ENCODE data around the gene HRG.

The HRG gene

DNA sequence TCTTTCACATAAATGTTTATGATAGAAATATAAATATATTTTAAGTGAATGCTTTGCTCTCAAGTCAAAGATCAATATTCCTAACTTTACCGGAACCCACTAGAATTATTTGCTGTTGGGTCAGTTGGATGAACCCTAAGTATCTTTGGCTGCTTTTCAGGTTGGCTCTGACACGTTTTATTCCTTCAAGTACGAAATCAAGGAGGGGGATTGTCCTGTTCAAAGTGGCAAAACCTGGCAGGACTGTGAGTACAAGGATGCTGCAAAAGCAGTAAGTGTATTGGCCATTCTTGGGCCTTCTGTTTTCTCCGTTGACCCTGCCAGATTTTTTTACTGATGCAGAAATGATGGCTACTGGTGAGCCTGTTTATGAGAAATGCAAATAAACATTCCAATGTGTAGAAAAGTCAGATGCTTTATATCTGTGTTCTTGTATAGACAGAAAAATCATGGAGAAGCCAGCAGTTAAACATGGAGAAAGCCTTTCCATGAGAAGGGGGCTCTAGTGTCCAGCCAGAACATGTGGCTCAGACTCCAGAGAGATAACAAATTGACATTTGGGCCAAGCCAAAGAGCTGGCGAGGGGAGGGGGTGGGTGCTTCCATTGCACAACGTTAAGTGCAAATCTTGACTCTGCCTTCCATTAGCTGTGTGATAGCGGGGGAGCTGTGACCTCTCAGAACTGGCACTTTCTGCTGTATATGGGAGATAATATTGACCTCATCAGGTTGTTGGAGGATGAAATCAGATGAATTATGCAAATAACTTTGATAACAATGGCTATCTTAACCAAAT, 54.3 kb downstream of the HRG start:
- no peak overlapping the region for H3K4me2 ChIP-seq (ENCODE audit: low read depth, low read length, poor library complexity, severe bottlenecking)

DNA sequence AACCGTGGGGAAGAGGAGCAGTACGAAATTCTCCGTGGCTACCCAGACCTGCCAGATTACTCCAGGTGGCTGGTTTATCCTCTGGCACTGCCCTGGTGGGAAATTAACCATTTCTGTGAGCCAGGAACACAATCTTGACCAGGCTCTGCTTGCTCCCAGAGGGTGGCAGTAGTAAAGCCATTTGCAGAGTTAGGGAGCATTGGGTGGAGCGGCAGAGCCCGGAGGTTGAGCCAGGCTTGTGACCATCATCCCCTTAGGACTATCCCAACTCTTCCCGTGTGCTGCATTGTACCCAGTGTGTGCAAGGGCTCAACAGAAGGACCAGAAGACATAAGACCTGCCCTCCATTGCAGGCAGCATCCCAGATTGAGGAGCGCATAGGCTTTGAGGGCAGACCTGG, 56.6 kb downstream of the HRG start:
- H4K20me1 ChIP-seq (ENCODE audit: insufficient read depth, low read length, poor library complexity, severe bottlenecking): peaks cover 2% of the 10 kb centered on the region
- no peak overlapping the region for H3K4me3 ChIP-seq (ENCODE audit: low read length, poor library complexity, severe bottlenecking)
- no peak overlapping the region for H2AFZ ChIP-seq (ENCODE audit: low read length)
- H3K9me3 ChIP-seq (ENCODE audit: insufficient read depth, low read depth, low read length): no peaks in the 10 kb centered on the region
- no peak overlapping the region for H3K4me2 ChIP-seq (ENCODE audit: low read depth, low read length, poor library complexity, severe bottlenecking)
- no peaks in the 10 kb centered on the region for H3K27me3 ChIP-seq (ENCODE audit: insufficient read depth, low read length, poor library complexity, severe bottlenecking)
- H3K36me3 ChIP-seq (ENCODE audit: insufficient read depth, low read length): no peaks in the 10 kb centered on the region
- H3F3A ChIP-seq (ENCODE audit: low read depth): no peaks in the 10 kb centered on the region
- H3K4me1 ChIP-seq (ENCODE audit: insufficient read depth, low read length, poor library complexity, severe bottlenecking): no peaks in the 10 kb centered on the region
- no peak overlapping the region for H3K9ac ChIP-seq (ENCODE audit: low read depth, low read length, poor library complexity, severe bottlenecking)
- no peaks in the 10 kb centered on the region for H3K79me2 ChIP-seq (ENCODE audit: insufficient read depth, low read length)
- H3K9me2 ChIP-seq (replicated peaks; ENCODE audit: low read depth, low read length): no peaks in the 10 kb centered on the region
- TF ChIP-seq EZH2phosphoT487 (IDR thresholded peaks at IDR 0.05; ENCODE audit: borderline replicate concordance): no peak
- TF ChIP-seq, protein P1, sequence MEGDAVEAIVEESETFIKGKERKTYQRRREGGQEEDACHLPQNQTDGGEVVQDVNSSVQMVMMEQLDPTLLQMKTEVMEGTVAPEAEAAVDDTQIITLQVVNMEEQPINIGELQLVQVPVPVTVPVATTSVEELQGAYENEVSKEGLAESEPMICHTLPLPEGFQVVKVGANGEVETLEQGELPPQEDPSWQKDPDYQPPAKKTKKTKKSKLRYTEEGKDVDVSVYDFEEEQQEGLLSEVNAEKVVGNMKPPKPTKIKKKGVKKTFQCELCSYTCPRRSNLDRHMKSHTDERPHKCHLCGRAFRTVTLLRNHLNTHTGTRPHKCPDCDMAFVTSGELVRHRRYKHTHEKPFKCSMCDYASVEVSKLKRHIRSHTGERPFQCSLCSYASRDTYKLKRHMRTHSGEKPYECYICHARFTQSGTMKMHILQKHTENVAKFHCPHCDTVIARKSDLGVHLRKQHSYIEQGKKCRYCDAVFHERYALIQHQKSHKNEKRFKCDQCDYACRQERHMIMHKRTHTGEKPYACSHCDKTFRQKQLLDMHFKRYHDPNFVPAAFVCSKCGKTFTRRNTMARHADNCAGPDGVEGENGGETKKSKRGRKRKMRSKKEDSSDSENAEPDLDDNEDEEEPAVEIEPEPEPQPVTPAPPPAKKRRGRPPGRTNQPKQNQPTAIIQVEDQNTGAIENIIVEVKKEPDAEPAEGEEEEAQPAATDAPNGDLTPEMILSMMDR (conservative IDR thresholded peaks at IDR 0.05; ENCODE audit: low read length): peak; percentile 26; the same call in 1 of the 2 replicates

More for the DNA sequence above, 54.3 kb downstream of the HRG start:
- Histone ChIP-seq H3K4me1 (ENCODE audit: insufficient read depth, low read length, poor library complexity, severe bottlenecking) (no peaks in the 10 kb centered on the region), H3F3A (ENCODE audit: low read depth) (no peaks in the 10 kb centered on the region), H3K4me3 (ENCODE audit: low read length, poor library complexity, severe bottlenecking) (no peak overlapping the region), H3K36me3 (ENCODE audit: insufficient read depth, low read length) (no peaks in the 10 kb centered on the region), H4K20me1 (ENCODE audit: insufficient read depth, low read length, poor library complexity, severe bottlenecking) (peaks cover 2% of the 10 kb centered on the region), H3K79me2 (ENCODE audit: insufficient read depth, low read length) (no peaks in the 10 kb centered on the region), H2AFZ (ENCODE audit: low read length) (no peak overlapping the region), H3K9ac (ENCODE audit: low read depth, low read length, poor library complexity, severe bottlenecking) (no peak overlapping the region), H3K27me3 (ENCODE audit: insufficient read depth, low read length, poor library complexity, severe bottlenecking) (no peaks in the 10 kb centered on the region), H3K9me3 (ENCODE audit: insufficient read depth, low read depth, low read length) (no peaks in the 10 kb centered on the region), H3K9me2 (replicated peaks; ENCODE audit: low read depth, low read length) (no peaks in the 10 kb centered on the region)
- TF ChIP-seq, protein P1 (conservative IDR thresholded peaks at IDR 0.05; ENCODE audit: low read length): no peak
- TF ChIP-seq EZH2phosphoT487 (IDR thresholded peaks at IDR 0.05; ENCODE audit: borderline replicate concordance): no peak

DNA sequence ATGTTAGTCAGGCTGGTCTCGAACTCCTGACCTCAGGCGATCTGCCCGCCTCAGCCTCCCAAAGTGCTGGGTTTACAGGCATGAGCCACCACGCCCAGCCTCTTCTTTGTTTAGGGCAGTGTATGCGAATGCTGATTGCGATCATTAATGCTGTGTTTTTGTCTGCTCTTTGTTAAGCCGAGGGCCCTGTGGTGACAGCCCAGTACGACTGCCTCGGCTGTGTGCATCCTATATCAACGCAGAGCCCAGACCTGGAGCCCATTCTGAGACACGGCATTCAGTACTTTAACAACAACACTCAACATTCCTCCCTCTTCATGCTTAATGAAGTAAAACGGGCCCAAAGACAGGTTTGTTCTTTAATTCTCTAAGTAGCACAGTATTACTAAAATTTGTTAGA, 59.1 kb downstream of the HRG start:
- Histone ChIP-seq H3K27me3 (ENCODE audit: insufficient read depth, low read length, poor library complexity, severe bottlenecking) (no peaks in the 10 kb centered on the region), H3K9me3 (ENCODE audit: insufficient read depth, low read depth, low read length) (no peaks in the 10 kb centered on the region), H3K9ac (ENCODE audit: low read depth, low read length, poor library complexity, severe bottlenecking) (no peak overlapping the region), H3K4me3 (ENCODE audit: low read length, poor library complexity, severe bottlenecking) (no peak overlapping the region), H3K4me2 (ENCODE audit: low read depth, low read length, poor library complexity, severe bottlenecking) (no peak overlapping the region), H3K4me1 (ENCODE audit: insufficient read depth, low read length, poor library complexity, severe bottlenecking) (no peaks in the 10 kb centered on the region), H2AFZ (ENCODE audit: low read length) (no peak overlapping the region), H4K20me1 (ENCODE audit: insufficient read depth, low read length, poor library complexity, severe bottlenecking) (peaks cover 2% of the 10 kb centered on the region), H3K9me2 (replicated peaks; ENCODE audit: low read depth, low read length) (no peaks in the 10 kb centered on the region), H3K79me2 (ENCODE audit: insufficient read depth, low read length) (no peaks in the 10 kb centered on the region), H3F3A (ENCODE audit: low read depth) (no peaks in the 10 kb centered on the region), H3K36me3 (ENCODE audit: insufficient read depth, low read length) (no peaks in the 10 kb centered on the region)
- no peak for TF ChIP-seq EZH2phosphoT487 (IDR thresholded peaks at IDR 0.05; ENCODE audit: borderline replicate concordance)
- TF ChIP-seq, protein P1 (conservative IDR thresholded peaks at IDR 0.05; ENCODE audit: low read length): no peak
